GM21526 (cell line): Measurements from ENCODE around the gene SMCO1.
A peak's percentile ranks its signal among the peaks of the same experiment; 100 is the strongest.
"Not testable (repeated sequence)": the region's sequence is repeated elsewhere in the genome, so short reads cannot be mapped to it uniquely, and the experiment has no call there.

Experiments used
- ATAC-seq: cut with Tn5 transposase; IDR thresholded peaks from one replicate; pipeline ENCODE4 v1.9.1; 2021; ENCODE audit warnings: moderate library complexity; ENCODE audit not compliant: unreplicated experiment, low FRiP score

The SMCO1 gene

GRCh38 chr3:196514913-196515621 is at the start of gene SMCO1:
TSS of gene SMCO1 (minus strand) at chr3:196515346. CDS start at chr3:196515209, 137 bp downstream.
- no peak for ATAC-seq

GRCh38 chr3:196563721-196564225 is 48.6 kb upstream of the SMCO1 start:
- no peak for ATAC-seq

- no peak for ATAC-seq
Observed at GRCh38 chr3:196559826-196560225, 44.7 kb upstream of the SMCO1 start.

- ATAC-seq, result no peak
Observed at GRCh38 chr3:196558476-196558875, 43.3 kb upstream of the SMCO1 start.

GRCh38 chr3:196557236-196557635 is 42.1 kb upstream of the SMCO1 start:
- no peak for ATAC-seq

GRCh38 chr3:196555295-196555694 is 40.1 kb upstream of the SMCO1 start:
- no peak for ATAC-seq

GRCh38 chr3:196554205-196554604 is 39.1 kb upstream of the SMCO1 start:
- no peak for ATAC-seq

- ATAC-seq, result no peak
Observed at GRCh38 chr3:196553551-196553950, 38.4 kb upstream of the SMCO1 start.

GRCh38 chr3:196552253-196552652 is 37.1 kb upstream of the SMCO1 start:
- no peak for ATAC-seq

GRCh38 chr3:196550172-196550571 is 35.0 kb upstream of the SMCO1 start:
- not testable (repeated sequence) for ATAC-seq

- not testable (repeated sequence) for ATAC-seq
Observed at GRCh38 chr3:196549312-196549711, 34.2 kb upstream of the SMCO1 start.

GRCh38 chr3:196547067-196547466 is 31.9 kb upstream of the SMCO1 start:
- ATAC-seq, result no peak

GRCh38 chr3:196546537-196546936 is 31.4 kb upstream of the SMCO1 start:
- no peak for ATAC-seq

- ATAC-seq, result no peak
Observed at GRCh38 chr3:196544491-196544992, 29.4 kb upstream of the SMCO1 start.

- ATAC-seq, result no peak
Observed at GRCh38 chr3:196541684-196542445, 26.7 kb upstream of the SMCO1 start.

- no peak for ATAC-seq
Observed at GRCh38 chr3:196537319-196537984, 22.3 kb upstream of the SMCO1 start.

GRCh38 chr3:196533260-196533681 is 18.1 kb upstream of the SMCO1 start:
- no peak for ATAC-seq

GRCh38 chr3:196531418-196531817 is 16.3 kb upstream of the SMCO1 start:
- ATAC-seq, result no peak

GRCh38 chr3:196528639-196529233 is 13.6 kb upstream of the SMCO1 start:
- ATAC-seq, result peak; percentile 69

- no peak for ATAC-seq
Observed at GRCh38 chr3:196525141-196525540, 10.0 kb upstream of the SMCO1 start.

- ATAC-seq, result no peak
Observed at GRCh38 chr3:196524527-196524926, 9.4 kb upstream of the SMCO1 start.
